T-helper 2 cell treated with Interferon-gamma antibody and Interleukin-4, amounts not matched to agents 5 μg/mL and 100 μg/mL, for 36 hours (primary cell): ENCODE data around the gene BRPF3.

Experiments used
- DNase-seq: peaks from one replicate; pipeline ENCODE4 v3.0.0; 2021; ENCODE audit warnings: low spot score
- H3K27ac Mint-ChIP-seq: one replicate; pipeline ENCODE4 v1.8.0; 2021; ENCODE audit warnings: mild to moderate bottlenecking, mixed read lengths
- H3K27me3 Mint-ChIP-seq: one replicate; pipeline ENCODE4 v1.8.0; 2021; ENCODE audit warnings: low read depth, mixed read lengths
- H3K36me3 Mint-ChIP-seq: one replicate; pipeline ENCODE4 v1.8.0; 2021; ENCODE audit warnings: low read depth, mixed read lengths
- H3K4me1 Mint-ChIP-seq: one replicate; pipeline ENCODE4 v1.8.0; 2021; ENCODE audit warnings: low read depth, mixed read lengths
- H3K4me3 Mint-ChIP-seq: one replicate; pipeline ENCODE4 v1.8.0; 2022; ENCODE audit warnings: mild to moderate bottlenecking, moderate library complexity, mixed read lengths
- H3K9me3 Mint-ChIP-seq: one replicate; pipeline ENCODE4 v1.8.0; 2021; ENCODE audit warnings: mixed read lengths

BRPF3 gene

GRCh38 chr6:36248980-36249379 is 52.4 kb downstream of the BRPF3 start:
- Mint-ChIP-seq H3K9me3 (no peaks in the 10 kb centered on the region), H3K36me3 (no peaks in the 10 kb centered on the region), H3K27ac (no peak overlapping the region), H3K4me3 (no peak overlapping the region), H3K4me1 (peaks cover 5% of the 10 kb centered on the region), H3K27me3 (peaks cover 18% of the 10 kb centered on the region)
- DNase-seq, result no peak

- Mint-ChIP-seq H3K27ac (no peak overlapping the region), H3K27me3 (peaks cover 18% of the 10 kb centered on the region), H3K9me3 (no peaks in the 10 kb centered on the region), H3K4me3 (no peak overlapping the region), H3K36me3 (no peaks in the 10 kb centered on the region), H3K4me1 (peaks cover 5% of the 10 kb centered on the region)
- DNase-seq, result no peak
These were observed 53.0 kb downstream of the BRPF3 start for GRCh38 chr6:36249536-36249935.

GRCh38 chr6:36252005-36252404 is 55.5 kb downstream of the BRPF3 start:
- H3K9me3 Mint-ChIP-seq, result no peaks in the 10 kb centered on the region
- no peak overlapping the region for H3K4me3 Mint-ChIP-seq
- no peak overlapping the region for H3K27ac Mint-ChIP-seq
- peaks cover 10% of the 10 kb centered on the region for H3K27me3 Mint-ChIP-seq
- DNase-seq, result no peak
- H3K4me1 Mint-ChIP-seq, result no peaks in the 10 kb centered on the region
- H3K36me3 Mint-ChIP-seq, result no peaks in the 10 kb centered on the region

- Mint-ChIP-seq H3K36me3 (no peaks in the 10 kb centered on the region), H3K27me3 (peaks cover 25% of the 10 kb centered on the region), H3K4me3 (no peak overlapping the region), H3K27ac (no peak overlapping the region), H3K9me3 (peaks cover 5% of the 10 kb centered on the region), H3K4me1 (no peaks in the 10 kb centered on the region)
- DNase-seq, result no peak
These were observed 67.0 kb downstream of the BRPF3 start for GRCh38 chr6:36263390-36264000.

GRCh38 chr6:36265744-36266143 is 69.2 kb downstream of the BRPF3 start:
- Mint-ChIP-seq H3K9me3 (peaks cover 5% of the 10 kb centered on the region), H3K36me3 (no peaks in the 10 kb centered on the region), H3K27me3 (peaks cover 16% of the 10 kb centered on the region), H3K4me3 (no peak overlapping the region), H3K4me1 (no peaks in the 10 kb centered on the region), H3K27ac (no peak overlapping the region)
- DNase-seq, result no peak

- DNase-seq, result no peak
- Mint-ChIP-seq H3K27me3 (peaks cover 15% of the 10 kb centered on the region), H3K4me3 (no peak overlapping the region), H3K27ac (no peak overlapping the region), H3K36me3 (no peaks in the 10 kb centered on the region), H3K9me3 (peaks cover 5% of the 10 kb centered on the region), H3K4me1 (no peaks in the 10 kb centered on the region)
These were observed 70.5 kb downstream of the BRPF3 start for GRCh38 chr6:36266913-36267644.

GRCh38 chr6:36267731-36268477 is 71.4 kb downstream of the BRPF3 start:
- Mint-ChIP-seq H3K9me3 (peaks cover 5% of the 10 kb centered on the region), H3K4me3 (no peak overlapping the region), H3K36me3 (no peaks in the 10 kb centered on the region), H3K27ac (no peak overlapping the region), H3K4me1 (no peaks in the 10 kb centered on the region), H3K27me3 (peaks cover 15% of the 10 kb centered on the region)
- no peak for DNase-seq

- peaks cover 17% of the 10 kb centered on the region for H3K27me3 Mint-ChIP-seq
- H3K36me3 Mint-ChIP-seq, result no peaks in the 10 kb centered on the region
- no peaks in the 10 kb centered on the region for H3K4me1 Mint-ChIP-seq
- no peak overlapping the region for H3K4me3 Mint-ChIP-seq
- DNase-seq, result no peak
- H3K9me3 Mint-ChIP-seq, result peaks cover 5% of the 10 kb centered on the region
- H3K27ac Mint-ChIP-seq, result no peak overlapping the region
These were observed 72.1 kb downstream of the BRPF3 start for GRCh38 chr6:36268478-36269275.

GRCh38 chr6:36269834-36270705 is 73.5 kb downstream of the BRPF3 start, which contains the start of gene PNPLA1:
TSS of gene PNPLA1 (plus strand) at chr6:36270060. CDS start at chr6:36270460, 400 bp downstream.
- H3K9me3 Mint-ChIP-seq, result peaks cover 5% of the 10 kb centered on the region
- H3K27ac Mint-ChIP-seq, result no peak within 1 kb of the TSS
- H3K4me3 Mint-ChIP-seq, result no peak within 1 kb of the TSS
- H3K36me3 Mint-ChIP-seq, result no peaks in the 10 kb centered on the region
- no peaks in the 10 kb centered on the region for H3K4me1 Mint-ChIP-seq
- no peak for DNase-seq
- H3K27me3 Mint-ChIP-seq, result peaks cover 19% of the 10 kb centered on the region

- no peaks in the 10 kb centered on the region for H3K36me3 Mint-ChIP-seq
- no peaks in the 10 kb centered on the region for H3K9me3 Mint-ChIP-seq
- no peak overlapping the region for H3K27ac Mint-ChIP-seq
- H3K27me3 Mint-ChIP-seq, result peaks cover 27% of the 10 kb centered on the region
- no peaks in the 10 kb centered on the region for H3K4me1 Mint-ChIP-seq
- DNase-seq, result no peak
- H3K4me3 Mint-ChIP-seq, result no peak overlapping the region
These were observed 75.7 kb downstream of the BRPF3 start for GRCh38 chr6:36272234-36272633.

- Mint-ChIP-seq H3K27ac (no peak overlapping the region), H3K36me3 (no peaks in the 10 kb centered on the region), H3K4me1 (no peaks in the 10 kb centered on the region), H3K27me3 (peaks cover 29% of the 10 kb centered on the region), H3K4me3 (no peak overlapping the region), H3K9me3 (no peaks in the 10 kb centered on the region)
- no peak for DNase-seq
These were observed 76.5 kb downstream of the BRPF3 start for GRCh38 chr6:36273067-36273466.

GRCh38 chr6:36273802-36274514 is 77.4 kb downstream of the BRPF3 start:
- Mint-ChIP-seq H3K27ac (no peak overlapping the region), H3K4me3 (no peak overlapping the region), H3K4me1 (no peaks in the 10 kb centered on the region), H3K27me3 (peaks cover 35% of the 10 kb centered on the region), H3K9me3 (no peaks in the 10 kb centered on the region), H3K36me3 (no peaks in the 10 kb centered on the region)
- no peak for DNase-seq
